ENCODE measurements around the gene SLC16A3.
"Not testable (repeated sequence)": the region's sequence is repeated elsewhere in the genome, so short reads cannot be mapped to it uniquely, and the experiment has no call there.

SLC16A3 gene

DNA sequence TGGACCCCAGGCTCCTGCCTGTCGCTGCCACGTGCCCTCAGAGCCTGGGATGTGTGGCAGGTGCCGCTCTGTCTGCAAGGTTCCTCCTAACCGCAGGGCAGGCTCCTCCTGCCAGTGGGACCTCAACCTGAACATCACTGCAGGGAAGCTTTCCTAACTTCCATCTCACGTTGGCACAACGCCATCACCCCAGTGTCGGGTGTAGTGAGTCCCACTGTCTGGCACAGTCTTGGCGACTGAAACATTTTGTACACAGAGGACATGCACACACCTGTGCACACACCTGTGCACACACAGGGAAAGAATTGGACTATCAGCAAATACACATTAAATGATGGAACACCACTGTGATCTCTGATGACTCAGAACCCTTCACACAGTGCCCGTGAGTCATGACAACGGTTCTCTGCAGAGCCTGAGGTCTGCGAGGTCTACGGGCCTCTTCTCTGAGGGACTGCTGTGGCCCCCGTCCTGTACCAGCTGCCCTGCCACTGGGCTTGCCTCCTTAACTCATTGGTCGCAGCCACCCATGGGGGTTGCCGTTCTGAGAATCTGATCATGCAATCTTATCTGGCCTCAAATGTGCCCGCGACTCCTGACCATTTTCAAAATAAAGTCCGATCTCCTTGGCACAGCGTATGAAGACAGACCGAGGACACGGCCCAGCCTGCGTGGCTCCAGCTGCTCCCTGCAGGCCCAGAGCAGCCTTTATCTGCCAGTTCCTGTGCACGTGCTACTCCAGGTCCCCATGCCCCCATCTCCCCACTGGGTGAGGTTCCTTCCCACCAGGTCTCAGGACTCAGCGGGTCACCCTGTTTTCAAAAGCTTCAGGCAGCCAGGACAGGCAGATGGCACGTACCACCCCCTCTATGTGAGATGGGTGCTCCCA is 23.8 kb upstream of the SLC16A3 start:
- peak in 1 of 2 experiments; percentile 40 for DNase-seq (ENCODE audit: low read depth in 2 of 2)

GRCh38 chr17:82205720-82206508 is 22.9 kb upstream of the SLC16A3 start:
- peak; percentile 49 to 70 for DNase-seq (ENCODE audit: low read depth in 2 of 2)

DNA sequence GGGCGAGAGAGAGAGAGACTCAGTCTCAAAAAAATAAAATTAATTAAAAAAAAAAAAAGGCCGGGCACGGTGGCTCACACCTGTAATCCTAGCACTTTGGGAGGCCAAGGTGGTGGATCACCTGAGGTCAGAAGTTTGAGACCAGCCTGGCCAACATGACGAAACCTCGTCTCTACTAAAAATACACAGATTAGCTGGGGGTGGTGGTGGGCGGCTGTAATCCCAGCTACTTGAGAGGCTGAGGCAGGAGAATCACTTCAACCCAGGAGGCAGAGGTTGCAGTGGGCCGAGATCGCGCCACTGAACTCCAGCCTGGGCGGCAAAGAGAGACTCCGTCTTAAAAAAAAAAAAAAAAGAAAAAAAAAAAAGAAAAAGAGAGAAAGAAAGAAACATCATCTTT is 18.2 kb upstream of the SLC16A3 start:
- DNase-seq (ENCODE audit: low read depth in 2 of 2) = not testable (repeated sequence)

DNA sequence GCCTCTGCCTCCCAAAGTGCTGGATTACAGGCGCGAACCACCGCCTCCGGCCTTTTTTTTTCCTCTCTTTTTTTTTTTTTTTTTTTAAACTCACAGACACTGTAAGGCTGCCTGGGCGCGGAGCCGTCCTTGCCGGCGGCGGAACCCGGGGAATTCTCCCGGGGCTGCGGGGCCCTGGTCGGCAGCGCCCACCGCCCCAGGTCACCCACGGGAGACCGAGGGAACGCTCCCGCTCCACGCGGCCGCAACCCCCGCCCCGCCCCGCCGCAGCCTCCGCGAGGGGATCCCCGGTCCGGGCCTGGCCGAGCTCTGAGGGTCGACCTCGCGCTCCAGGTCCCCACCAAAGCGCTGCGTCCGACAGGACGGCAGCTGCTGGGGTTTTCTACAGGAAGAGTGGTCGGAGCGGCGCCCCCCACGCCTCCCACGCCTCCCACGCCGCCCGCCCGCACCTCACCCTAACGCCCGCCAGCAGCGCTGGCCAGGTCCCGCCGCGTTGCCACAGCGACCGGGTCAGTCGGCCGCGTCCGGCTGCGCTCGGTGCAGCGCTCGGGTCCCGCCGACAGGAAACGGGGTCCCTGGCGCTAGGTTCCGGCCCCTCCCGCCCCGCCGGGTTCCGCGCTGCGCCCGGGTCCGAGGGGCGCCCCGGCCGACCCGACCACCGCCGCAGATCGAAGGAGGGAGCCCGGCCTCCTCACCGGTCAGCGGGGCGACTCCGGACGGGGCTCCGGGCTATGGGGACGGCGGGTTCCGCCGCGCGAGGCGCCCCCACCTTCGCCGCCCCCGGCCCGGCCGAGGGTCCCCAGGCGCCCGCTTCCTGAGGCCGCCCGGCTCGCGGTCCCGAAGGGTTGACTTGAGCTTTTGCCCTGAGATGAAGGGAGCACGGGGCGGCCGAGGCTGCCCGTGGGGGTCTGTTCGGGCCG is 16.3 kb upstream of the SLC16A3 start, which contains the start of gene CCDC57:
Gene CCDC57 (minus strand): TSS at position 512 of the 920 bp plus-strand sequence. CDS start 10,898 bp downstream, outside the sequence.
- peak; percentile 53 to 71 for DNase-seq (ENCODE audit: low read depth in 2 of 2)

- DNase-seq (ENCODE audit: low read depth in 2 of 2) = peak; percentile 44 to 47
These were observed 15.4 kb upstream of the SLC16A3 start for GRCh38 chr17:82213251-82214011.

DNA sequence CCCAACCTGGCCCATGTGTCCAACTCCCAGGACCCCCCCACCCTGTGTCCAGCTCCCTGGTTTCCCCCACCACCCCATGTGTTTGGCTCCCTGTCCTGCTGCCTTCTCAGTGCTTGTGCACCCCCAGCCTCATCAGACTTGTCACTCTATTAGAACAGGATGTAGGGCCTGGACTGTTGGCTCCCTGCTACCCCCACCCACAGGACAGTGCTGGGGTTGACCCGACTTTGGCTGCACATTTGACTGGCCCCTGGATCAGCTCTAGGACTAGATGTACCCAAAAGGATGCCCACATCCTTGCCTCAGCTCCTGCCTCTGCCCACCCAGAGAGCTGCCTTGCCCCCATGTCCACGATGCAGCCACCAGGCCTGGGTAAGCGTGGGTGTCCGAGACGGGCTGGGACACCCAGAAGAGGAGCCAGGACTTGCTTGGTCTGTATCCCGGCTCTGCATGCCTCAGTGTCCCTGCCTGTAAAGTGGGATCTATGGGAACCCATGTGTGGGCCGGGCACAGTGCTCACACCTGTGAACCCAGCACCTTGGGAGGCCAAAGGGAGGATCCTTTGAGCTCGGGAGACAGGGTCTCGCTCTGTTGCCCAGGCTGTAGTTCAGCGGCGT is 14.7 kb upstream of the SLC16A3 start:
- DNase-seq (ENCODE audit: low read depth in 2 of 2) = no peak

DNA sequence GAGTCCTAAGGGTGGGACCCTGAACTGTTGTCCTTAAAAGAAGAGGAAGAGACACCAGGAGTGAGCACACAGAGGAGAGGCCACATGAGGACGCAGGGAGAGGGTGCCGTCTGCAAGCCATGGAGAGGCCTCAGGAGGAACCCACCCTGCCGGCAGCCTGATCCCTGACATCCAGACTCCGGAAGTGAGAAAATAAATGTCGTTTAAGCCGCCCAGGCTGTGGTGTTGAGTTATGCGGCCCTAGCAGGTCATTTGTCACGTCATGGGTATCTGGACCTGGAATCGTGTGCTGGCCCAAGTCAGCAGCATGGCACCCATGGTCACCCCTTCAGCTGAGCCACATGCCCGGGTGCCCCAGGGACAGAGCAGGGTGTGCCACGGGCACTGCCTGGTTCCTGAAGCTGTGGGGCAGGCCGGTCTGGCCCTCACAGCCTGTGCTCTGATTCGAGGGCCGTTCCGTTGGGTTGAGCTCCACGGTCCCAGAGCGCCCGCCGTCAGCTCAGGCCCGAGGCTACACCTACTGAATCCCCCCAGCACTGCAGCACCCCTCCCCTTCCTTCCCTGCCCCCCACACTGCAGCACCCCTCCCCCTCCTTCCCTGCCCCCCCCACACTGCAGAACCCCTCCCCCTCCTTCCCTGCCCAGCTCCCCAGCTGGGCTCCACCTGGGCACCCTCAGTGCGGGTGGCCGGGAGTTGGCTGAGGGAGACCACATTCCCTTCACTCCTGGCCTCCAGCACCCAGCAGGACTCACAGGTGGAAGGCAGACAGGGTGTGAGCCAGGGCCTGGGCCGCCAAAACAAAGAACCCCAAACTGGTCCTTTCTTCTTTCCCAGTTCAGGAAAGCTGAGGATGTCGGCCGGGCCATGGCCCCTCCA is 13.5 kb upstream of the SLC16A3 start:
- no peak for DNase-seq (ENCODE audit: low read depth in 2 of 2)

DNA sequence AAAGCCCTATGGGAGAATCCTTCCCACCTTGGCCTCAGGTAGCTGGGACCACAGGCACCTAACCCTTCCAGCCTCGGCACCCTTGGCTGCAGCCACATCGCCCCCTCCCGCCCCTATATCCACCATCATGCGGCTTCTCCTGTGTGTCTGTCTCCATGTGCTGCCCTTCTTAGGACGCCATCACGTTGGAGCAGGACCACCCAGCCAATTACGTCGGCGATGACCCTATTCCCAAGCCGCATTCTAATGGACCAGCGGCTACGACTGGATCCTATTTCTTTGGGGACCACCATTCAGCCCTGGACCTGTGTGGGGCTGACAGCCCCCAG is 12.9 kb upstream of the SLC16A3 start:
- no peak for DNase-seq (ENCODE audit: low read depth in 2 of 2)

DNA sequence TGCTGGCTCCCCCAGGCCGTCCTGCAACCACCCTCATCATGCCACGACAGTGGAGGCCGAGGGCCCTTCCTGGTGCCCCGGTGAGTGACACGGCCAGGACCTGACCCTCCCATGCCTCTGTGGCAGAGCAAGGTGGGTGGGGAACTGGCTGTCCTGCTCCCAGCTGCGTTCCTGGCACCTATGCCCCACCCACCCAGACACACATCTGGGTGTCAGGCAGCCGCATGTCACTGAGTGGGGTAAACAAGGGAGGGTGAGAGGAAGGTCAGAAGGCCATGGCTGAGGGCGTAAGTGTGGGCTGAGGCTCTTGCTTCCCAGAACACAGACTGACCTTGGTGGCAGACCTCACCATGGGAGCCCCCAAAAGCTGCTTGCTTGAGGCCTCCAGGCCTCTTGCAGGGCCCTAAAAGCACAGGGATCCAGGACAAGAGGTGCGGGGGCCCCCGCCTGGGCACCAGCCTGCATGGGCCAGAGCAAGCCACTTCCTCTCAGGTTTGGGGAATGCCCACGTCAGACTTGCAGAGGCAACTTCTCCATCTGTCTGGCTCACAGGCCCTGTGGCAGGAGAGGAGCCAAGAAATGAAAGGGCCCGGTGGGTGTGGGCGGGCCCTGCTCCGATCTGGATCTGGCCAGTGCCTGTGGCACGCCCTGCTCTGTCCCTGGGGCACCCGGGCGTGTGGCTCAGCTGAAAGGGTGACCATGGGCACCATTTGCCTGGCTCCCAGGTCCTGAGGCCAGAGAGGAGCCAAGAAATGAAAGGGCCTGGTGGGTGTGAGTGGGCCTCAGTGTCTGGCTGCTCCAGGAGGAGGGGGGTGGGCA is 12.3 kb upstream of the SLC16A3 start:
- DNase-seq (ENCODE audit: low read depth in 2 of 2) = no peak

GRCh38 chr17:82217120-82217529 is 11.7 kb upstream of the SLC16A3 start:
- no peak for DNase-seq (ENCODE audit: low read depth in 2 of 2)

DNA sequence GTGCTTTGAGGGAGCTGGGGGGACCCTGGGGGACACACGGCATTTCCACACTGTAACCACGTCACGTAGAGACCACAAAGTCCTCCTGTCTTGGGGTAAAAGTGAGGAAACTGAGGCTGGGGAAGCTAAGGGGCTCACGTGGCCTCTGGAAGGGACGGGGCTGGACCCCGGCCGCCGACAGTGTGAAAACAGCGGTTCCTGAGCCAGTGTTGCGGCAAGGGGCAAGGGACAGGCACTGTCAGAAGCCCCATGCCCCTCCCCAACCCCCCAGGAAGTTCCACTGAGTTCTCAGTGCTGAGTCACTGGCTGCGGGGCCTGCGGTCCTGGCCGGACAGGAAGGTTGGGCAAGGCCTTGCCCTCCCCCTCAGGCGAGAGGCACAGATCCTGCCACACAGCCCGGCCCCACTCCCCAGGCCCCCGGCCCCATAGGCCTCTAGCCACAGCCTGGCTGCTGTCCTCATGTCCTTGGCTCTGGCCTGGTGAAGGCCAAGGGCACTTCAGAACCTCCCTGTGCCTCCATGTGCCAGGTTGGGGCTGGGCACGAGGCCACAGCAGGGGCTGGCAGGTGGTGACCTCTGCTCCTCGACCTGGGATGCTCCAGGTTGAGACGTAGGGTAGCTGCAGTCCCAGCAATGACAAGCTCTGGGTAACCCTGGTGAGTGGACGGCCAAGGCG is 11.2 kb upstream of the SLC16A3 start:
- DNase-seq (ENCODE audit: low read depth in 2 of 2) = no peak

GRCh38 chr17:82218349-82219075 is 10.3 kb upstream of the SLC16A3 start:
- DNase-seq (ENCODE audit: low read depth in 2 of 2) = no peak

DNA sequence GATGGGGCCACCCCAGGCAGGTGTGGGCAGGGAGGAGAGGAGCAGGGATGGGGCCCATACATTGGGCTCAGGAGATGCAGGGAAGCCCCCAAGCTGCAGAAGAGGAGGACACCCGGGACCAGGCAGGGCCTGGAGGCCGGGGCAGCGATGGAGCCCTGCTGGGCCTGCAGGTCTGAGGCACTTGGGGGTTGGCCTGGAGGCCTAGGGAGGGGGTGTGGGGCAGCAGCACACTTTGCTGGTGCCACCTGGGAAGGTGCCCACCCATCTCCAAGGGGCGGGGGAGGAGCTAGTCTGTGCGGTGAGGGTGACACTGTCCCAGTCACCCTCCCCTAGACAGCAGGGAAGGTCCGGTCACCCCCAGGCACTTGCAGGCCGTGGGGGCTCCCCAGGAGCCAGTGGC is 9.8 kb upstream of the SLC16A3 start:
- no peak for DNase-seq (ENCODE audit: low read depth in 2 of 2)

- DNase-seq (ENCODE audit: low read depth in 2 of 2) = no peak
These were observed 8.8 kb upstream of the SLC16A3 start for GRCh38 chr17:82219753-82220709.

GRCh38 chr17:82221341-82221902 is 7.4 kb upstream of the SLC16A3 start:
- no peak for DNase-seq (ENCODE audit: low read depth in 2 of 2)

DNA sequence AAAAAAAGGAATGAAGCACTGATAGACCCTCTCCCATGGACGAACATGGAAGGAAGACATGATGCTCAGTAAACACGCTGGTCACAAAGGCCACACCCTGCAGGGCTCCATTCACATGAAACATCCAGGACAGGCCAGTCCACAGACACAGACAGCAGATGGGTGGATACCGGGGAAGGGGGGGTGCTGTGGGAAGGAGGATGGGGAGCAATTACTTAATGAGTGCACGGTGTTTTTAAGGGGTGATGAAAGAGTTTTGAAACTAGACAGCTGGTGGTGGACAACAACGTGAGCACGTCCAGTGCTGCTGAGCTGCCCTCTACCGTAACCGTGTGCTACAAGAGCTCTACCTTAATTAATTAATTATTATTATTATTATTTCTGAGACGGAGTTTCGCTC is 6.0 kb upstream of the SLC16A3 start:
- DNase-seq (ENCODE audit: low read depth in 2 of 2) = no peak

All from stimulated activated CD4-positive, alpha-beta T cell treated with anti-CD3 and anti-CD28 coated beads, Interleukin-12 subunit alpha, Interleukin-12 subunit beta, amount 100 ng/mL, for 24 hours (primary cell).